Panc1 (cell line): ENCODE data around the gene PTGDS. TPM values are rescaled to one million over a fixed set of nuclear protein-coding genes. Genes with fewer than 3 reads are reported as not detected.

Experiments used
- ATAC-seq: fragments of 200-7000 bp; cut with Tn5 transposase; 2 replicates; pipeline ENCODE4 v1.9.1; 2020; ENCODE audit warnings: mild to moderate bottlenecking, moderate library complexity
- BruUV-seq: library from RNA; stranded (reverse); fragments of 400-500 nt; replicated peaks from 2 replicates; lab custom pipeline; 2021; lab: Mats Ljungman, UMichigan
- CTCF ChIA-PET: fragments of 300-600 bp; sonication (Branson Sonifier 250); formaldehyde crosslinking; loops from one replicate; lab custom pipeline; 2022; ENCODE audit warnings: antibody characterized with exemption; lab: Charles Lee
- POLR2A ChIA-PET: fragments of 300-600 bp; sonication (Branson Sonifier 250); formaldehyde crosslinking; loops from one replicate; lab custom pipeline; 2022; ENCODE audit warnings: antibody characterized with exemption; lab: Charles Lee
- DNase-seq: peaks from one replicate; pipeline ENCODE4 v3.0.0-alpha.2; 2010; ENCODE audit warnings: low read depth, low spot score
- H3K27ac ChIP-seq: 2 replicates; pipeline ENCODE4 v1.5.1; 2011; ENCODE audit warnings: mild to moderate bottlenecking, low read length, inconsistent platforms
- H3K27me3 ChIP-seq: fragments of 200-500 bp; sonication (Bioruptor generic); 2 replicates; pipeline ENCODE4 v1.6.0; 2014; ENCODE audit warnings: low read length, inconsistent platforms; ENCODE audit not compliant: control insufficient read depth, insufficient read depth
- H3K36me3 ChIP-seq: fragments of 200-500 bp; sonication (Bioruptor generic); 2 replicates; pipeline ENCODE4 v1.5.1; 2014; ENCODE audit warnings: inconsistent platforms, mild to moderate bottlenecking, low read length, moderate library complexity; ENCODE audit not compliant: control insufficient read depth, insufficient read depth
- H3K4me1 ChIP-seq: 2 replicates; pipeline ENCODE4 v1.5.1; 2011; ENCODE audit warnings: inconsistent platforms, mild to moderate bottlenecking, low read length, moderate library complexity; ENCODE audit not compliant: control insufficient read depth, insufficient read depth
- H3K4me3 ChIP-seq, 2 experiments: 2 replicates each; pipeline ENCODE4 v1.5.1; 2011 to 2012; ENCODE audit warnings: low read depth in 2 of 2, low read length in 2 of 2, mild to moderate bottlenecking in 2 of 2, inconsistent platforms in 1 of 2, moderate library complexity in 1 of 2
- H3K9me3 ChIP-seq: fragments of 200-500 bp; sonication (Bioruptor generic); 2 replicates; pipeline ENCODE4 v1.5.1; 2014; ENCODE audit warnings: low read depth, mild to moderate bottlenecking, inconsistent platforms, low read length, moderate library complexity; ENCODE audit not compliant: control insufficient read depth, insufficient read depth
- CTCF ChIP-seq: fragments of 450-650 bp; IDR thresholded peaks from 2 replicates; pipeline ENCODE4 v1.5.1; 2017; ENCODE audit warnings: mild to moderate bottlenecking
- POLR2AphosphoS5 ChIP-seq: IDR thresholded peaks from 2 replicates; pipeline ENCODE4 v1.6.1; 2012; ENCODE audit warnings: mild to moderate bottlenecking, low read depth, low read length, moderate library complexity
- SIN3A ChIP-seq: IDR thresholded peaks from 2 replicates; pipeline ENCODE4 v1.6.1; 2012; ENCODE audit warnings: low read depth, mild to moderate bottlenecking, low read length, moderate library complexity, borderline replicate concordance; ENCODE audit not compliant: insufficient read depth
- TCF7L2 ChIP-seq: IDR thresholded peaks from 2 replicates; pipeline ENCODE4 v1.6.1; 2011; ENCODE audit warnings: mild to moderate bottlenecking, low read depth, low read length, inconsistent platforms
- in situ Hi-C: cut with HindIII; loops from 2 replicates; pipeline ENCODE4 v1.10.0; 2016; ENCODE audit warnings: low sequenced_read_pairs, low pct_unique_long_range_greater_than_20kb
- intact Hi-C: fragments of 100-400 bp; cut with micrococcal nuclease; formaldehyde crosslinking; loops from one replicate; pipeline ENCODE4 v1.10.0; 2022; ENCODE audit not compliant: unreplicated experiment
- total RNA-seq: library from RNA; stranded (reverse); gene quantifications from one replicate; pipeline ENCODE4 v1.2.1, GENCODE V29; 2021; ENCODE audit not compliant: unreplicated experiment
- TF ChIP-seq, protein P1 (sequence below), 2 experiments: IDR thresholded peaks; 2 replicates each; pipeline ENCODE4 v1.6.1; 2011 to 2012; ENCODE audit warnings: low read depth in 2 of 2, control low read depth in 1 of 2, low read length in 1 of 2, mild to moderate bottlenecking in 1 of 2, moderate library complexity in 1 of 2; ENCODE audit not compliant: insufficient read depth in 1 of 2

Gene PTGDS
- total RNA-seq, 1 experiment from 2014 or later = 13.7 TPM

DNA sequence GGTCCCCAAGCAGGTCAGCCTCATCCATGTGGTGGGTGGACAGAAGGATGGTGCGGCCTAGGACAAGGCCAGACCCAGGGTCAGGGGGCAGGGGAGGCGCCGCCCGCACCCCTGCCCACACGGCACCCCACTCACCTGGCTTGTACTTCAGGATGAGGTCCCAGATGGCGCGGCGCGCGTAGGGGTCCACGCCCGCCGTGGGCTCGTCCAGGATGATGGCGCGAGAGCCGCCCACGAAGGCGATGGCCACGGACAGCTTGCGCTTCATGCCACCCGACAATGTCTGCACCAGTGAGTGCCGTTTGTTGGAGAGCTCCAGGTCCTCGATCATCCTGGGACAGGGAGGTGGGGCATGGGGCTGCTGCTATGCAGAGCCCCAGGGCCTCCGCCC is 38.2 kb downstream of the PTGDS start:
- no peaks in the 10 kb centered on the region for H3K4me1 ChIP-seq
- H3K4me3 ChIP-seq = no peak overlapping the region
- in situ Hi-C loops = no loop called here
- no peaks in the 10 kb centered on the region for H3K27me3 ChIP-seq
- H3K36me3 ChIP-seq = no peaks in the 10 kb centered on the region
- DNase-seq (no peak), ATAC-seq (no peak)
- BruUV-seq = no TSS peak
- no peak overlapping the region for H3K27ac ChIP-seq
- TF ChIP-seq, protein P1, sequence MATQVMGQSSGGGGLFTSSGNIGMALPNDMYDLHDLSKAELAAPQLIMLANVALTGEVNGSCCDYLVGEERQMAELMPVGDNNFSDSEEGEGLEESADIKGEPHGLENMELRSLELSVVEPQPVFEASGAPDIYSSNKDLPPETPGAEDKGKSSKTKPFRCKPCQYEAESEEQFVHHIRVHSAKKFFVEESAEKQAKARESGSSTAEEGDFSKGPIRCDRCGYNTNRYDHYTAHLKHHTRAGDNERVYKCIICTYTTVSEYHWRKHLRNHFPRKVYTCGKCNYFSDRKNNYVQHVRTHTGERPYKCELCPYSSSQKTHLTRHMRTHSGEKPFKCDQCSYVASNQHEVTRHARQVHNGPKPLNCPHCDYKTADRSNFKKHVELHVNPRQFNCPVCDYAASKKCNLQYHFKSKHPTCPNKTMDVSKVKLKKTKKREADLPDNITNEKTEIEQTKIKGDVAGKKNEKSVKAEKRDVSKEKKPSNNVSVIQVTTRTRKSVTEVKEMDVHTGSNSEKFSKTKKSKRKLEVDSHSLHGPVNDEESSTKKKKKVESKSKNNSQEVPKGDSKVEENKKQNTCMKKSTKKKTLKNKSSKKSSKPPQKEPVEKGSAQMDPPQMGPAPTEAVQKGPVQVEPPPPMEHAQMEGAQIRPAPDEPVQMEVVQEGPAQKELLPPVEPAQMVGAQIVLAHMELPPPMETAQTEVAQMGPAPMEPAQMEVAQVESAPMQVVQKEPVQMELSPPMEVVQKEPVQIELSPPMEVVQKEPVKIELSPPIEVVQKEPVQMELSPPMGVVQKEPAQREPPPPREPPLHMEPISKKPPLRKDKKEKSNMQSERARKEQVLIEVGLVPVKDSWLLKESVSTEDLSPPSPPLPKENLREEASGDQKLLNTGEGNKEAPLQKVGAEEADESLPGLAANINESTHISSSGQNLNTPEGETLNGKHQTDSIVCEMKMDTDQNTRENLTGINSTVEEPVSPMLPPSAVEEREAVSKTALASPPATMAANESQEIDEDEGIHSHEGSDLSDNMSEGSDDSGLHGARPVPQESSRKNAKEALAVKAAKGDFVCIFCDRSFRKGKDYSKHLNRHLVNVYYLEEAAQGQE (IDR thresholded peaks at IDR 0.05; ENCODE audit: insufficient read depth in 1 of 2, low read depth in 2 of 2, low read length in 1 of 2) = no peak
- no peak for TF ChIP-seq CTCF
- no peak for TF ChIP-seq TCF7L2
- no peak for TF ChIP-seq POLR2AphosphoS5
- no peak for TF ChIP-seq SIN3A
- ChIA-PET CTCF (interaction anchor here (0.7 kb wide), 1 partner anchor 45 kb away, joined by 4 read pairs; no protein-coding TSS in a partner anchor), POLR2A (no interaction called here)
- intact Hi-C loops = no loop called here
- no peaks in the 10 kb centered on the region for H3K9me3 ChIP-seq

- intact Hi-C loops = no loop called here
- in situ Hi-C loops = no loop called here
- H3K27ac ChIP-seq = no peak overlapping the region
- DNase-seq = no peak
- H3K9me3 ChIP-seq = no peaks in the 10 kb centered on the region
- TF ChIP-seq, protein P1 (IDR thresholded peaks at IDR 0.05; ENCODE audit: insufficient read depth in 1 of 2, low read depth in 2 of 2, low read length in 1 of 2) = no peak
- TF ChIP-seq CTCF (no peak), TCF7L2 (no peak), POLR2AphosphoS5 (no peak), SIN3A (no peak)
- no peak overlapping the region for H3K4me3 ChIP-seq
- ChIA-PET CTCF (interaction anchor here (0.7 kb wide), 1 partner anchor 44 kb away, joined by 4 read pairs; no protein-coding TSS in a partner anchor), POLR2A (no interaction called here)
- H3K4me1 ChIP-seq = no peaks in the 10 kb centered on the region
- no peaks in the 10 kb centered on the region for H3K27me3 ChIP-seq
- H3K36me3 ChIP-seq = no peaks in the 10 kb centered on the region
- BruUV-seq = no TSS peak
- no peak for ATAC-seq
Observed at GRCh38 chr9:137015976-137016375, 38.7 kb downstream of the PTGDS start.
